Stimulated activated CD8-positive, alpha-beta memory T cell treated with anti-CD3 and anti-CD28 coated beads, Interleukin-2, amount 100 ng/mL, for 1 hour (primary cell): ENCODE results near the gene DARS1.
A peak's percentile ranks its signal among the peaks of the same experiment; 100 is the strongest.
"Not testable (repeated sequence)": the region's sequence is repeated elsewhere in the genome, so short reads cannot be mapped to it uniquely, and the experiment has no call there.

Source experiments
- DNase-seq, 2 donors: peaks; one replicate each; pipeline ENCODE4 v3.0.0-alpha.2; 2020; ENCODE audit warnings: low read depth in 2 of 2

The DARS1 gene

GRCh38 chr2:135885709-135886108 lies 99.7 kb downstream of the DARS1 start:
- no peak for DNase-seq

- DNase-seq = no peak
These were observed 103.0 kb downstream of the DARS1 start for GRCh38 chr2:135882415-135882814.

- DNase-seq = not testable (repeated sequence)
These were observed 108.7 kb downstream of the DARS1 start for GRCh38 chr2:135876770-135877169.

- peak; percentile 94 to 96 for DNase-seq
These were observed 109.2 kb downstream of the DARS1 start, which contains the start of gene MCM6 for GRCh38 chr2:135876066-135876711. TSS of gene MCM6 (minus strand) at chr2:135876443. CDS start at chr2:135876365, 78 bp downstream.

- peak; percentile 46 to 53 for DNase-seq
These were observed 109.8 kb downstream of the DARS1 start for GRCh38 chr2:135875491-135876065.

GRCh38 chr2:135874777-135875365 lies 110.6 kb downstream of the DARS1 start:
- no peak for DNase-seq

GRCh38 chr2:135870571-135870970 lies 114.9 kb downstream of the DARS1 start:
- DNase-seq = no peak

- no peak for DNase-seq
These were observed 122.2 kb downstream of the DARS1 start for GRCh38 chr2:135863233-135863632.

- no peak for DNase-seq
These were observed 122.7 kb downstream of the DARS1 start for GRCh38 chr2:135862718-135863117.
